Esophagus squamous epithelium (tissue), 4 donors: ENCODE results near the gene STK17A.

Source experiments
- CTCF ChIP-seq, 6 experiments: fragments of 450-650 bp in 4 of 6; fragments of 200-600 bp in 2 of 6; sonication (generic) in 2 of 6; IDR thresholded peaks; one replicate each; pipeline ENCODE4 v1.5.1; 2016 to 2019; ENCODE audit warnings: antibody characterized with exemption in 6 of 6, mild to moderate bottlenecking in 4 of 6, moderate library complexity in 4 of 6
- POLR2A ChIP-seq, 4 donors: fragments of 450-650 bp; IDR thresholded peaks; one replicate each; pipeline ENCODE4 v1.6.1; 2017; ENCODE audit warnings: antibody characterized with exemption in 4 of 4, mild to moderate bottlenecking in 4 of 4, moderate library complexity in 3 of 4

GRCh38 chr7:43658718-43659548 is 76.0 kb downstream of the STK17A start:
- no peak for TF ChIP-seq CTCF (IDR thresholded peaks at IDR 0.05)
- TF ChIP-seq POLR2A (IDR thresholded peaks at IDR 0.05) = no peak
